HEK293 (cell line): ENCODE data around the gene EPHB1.

Experiments
- MEIS1 ChIP-seq: sonication (generic); formaldehyde crosslinking; IDR thresholded peaks from 2 replicates; pipeline ENCODE4 v1.8.1; 2022; ENCODE audit warnings: missing genetic modification reagents, mild to moderate bottlenecking, borderline replicate concordance
- TF ChIP-seq, protein P1 (sequence below): fragments of 450-650 bp; formaldehyde crosslinking; IDR thresholded peaks from 2 replicates; pipeline ENCODE4 v1.5.1; 2016; ENCODE audit warnings: missing biosample characterization, missing genetic modification characterization

DNA sequence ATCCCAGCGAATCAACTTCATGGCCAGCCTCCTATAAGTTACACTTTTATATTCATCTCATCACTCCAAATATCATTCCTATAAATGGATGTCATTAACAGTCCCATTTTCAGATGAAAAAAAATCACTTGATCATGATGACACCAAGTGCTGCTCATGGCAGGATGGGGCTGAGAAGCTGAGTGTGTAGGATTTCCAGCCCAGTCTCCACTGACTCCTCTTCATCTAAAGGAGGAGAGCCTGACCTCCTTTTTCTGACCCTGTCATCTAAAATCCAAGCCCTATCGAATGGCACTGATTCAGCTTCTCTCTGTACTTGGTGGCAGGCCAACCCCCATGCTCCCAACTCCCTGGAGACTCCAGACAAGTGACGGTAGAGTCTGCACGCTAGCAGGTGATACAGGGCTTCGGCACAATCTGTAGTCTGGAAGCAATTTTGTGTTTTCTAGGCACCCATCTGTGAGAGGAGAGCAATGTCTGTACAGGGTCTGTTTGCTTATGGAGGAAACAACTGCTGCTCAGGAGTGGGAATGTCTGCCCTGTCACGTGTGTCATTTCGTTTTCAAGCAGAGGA is 103.2 kb downstream of the EPHB1 start:
- TF ChIP-seq MEIS1: no peak
- TF ChIP-seq, protein P1, sequence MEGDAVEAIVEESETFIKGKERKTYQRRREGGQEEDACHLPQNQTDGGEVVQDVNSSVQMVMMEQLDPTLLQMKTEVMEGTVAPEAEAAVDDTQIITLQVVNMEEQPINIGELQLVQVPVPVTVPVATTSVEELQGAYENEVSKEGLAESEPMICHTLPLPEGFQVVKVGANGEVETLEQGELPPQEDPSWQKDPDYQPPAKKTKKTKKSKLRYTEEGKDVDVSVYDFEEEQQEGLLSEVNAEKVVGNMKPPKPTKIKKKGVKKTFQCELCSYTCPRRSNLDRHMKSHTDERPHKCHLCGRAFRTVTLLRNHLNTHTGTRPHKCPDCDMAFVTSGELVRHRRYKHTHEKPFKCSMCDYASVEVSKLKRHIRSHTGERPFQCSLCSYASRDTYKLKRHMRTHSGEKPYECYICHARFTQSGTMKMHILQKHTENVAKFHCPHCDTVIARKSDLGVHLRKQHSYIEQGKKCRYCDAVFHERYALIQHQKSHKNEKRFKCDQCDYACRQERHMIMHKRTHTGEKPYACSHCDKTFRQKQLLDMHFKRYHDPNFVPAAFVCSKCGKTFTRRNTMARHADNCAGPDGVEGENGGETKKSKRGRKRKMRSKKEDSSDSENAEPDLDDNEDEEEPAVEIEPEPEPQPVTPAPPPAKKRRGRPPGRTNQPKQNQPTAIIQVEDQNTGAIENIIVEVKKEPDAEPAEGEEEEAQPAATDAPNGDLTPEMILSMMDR (tag by site-specific recombination): no peak
